Tibial artery (tissue), 4 donors: ENCODE results near the gene OSMR.

Experiments used
- DNase-seq, 2 donors: peaks; one replicate each; pipeline ENCODE4 v3.0.0-alpha.2; 2019
- H3K27ac ChIP-seq, 2 donors: fragments of 200-600 bp; sonication (generic) in 1 of 2; 1 replicate in 1 of 2; 2 replicates in 1 of 2; pipeline ENCODE4 v1.5.1; 2018 to 2019; ENCODE audit warnings: mild to moderate bottlenecking in 1 of 2
- H3K27me3 ChIP-seq, 2 donors: fragments of 200-600 bp; sonication (generic) in 1 of 2; one replicate each; pipeline versions ENCODE4 v1.5.1 to v1.6.0; 2016 to 2019
- H3K36me3 ChIP-seq, 3 donors: fragments of 200-600 bp; sonication (generic) in 2 of 3; one replicate each; pipeline ENCODE4 v1.5.1; 2016 to 2019; ENCODE audit warnings: mild to moderate bottlenecking in 2 of 3
- H3K4me1 ChIP-seq, 4 donors: fragments of 200-600 bp; sonication (generic) in 2 of 4; 1 replicate in 3 of 4; 2 replicates in 1 of 4; pipeline ENCODE4 v1.5.1; 2016 to 2019
- H3K4me3 ChIP-seq, 2 donors: fragments of 200-600 bp; sonication (generic) in 1 of 2; 1 replicate in 1 of 2; 2 replicates in 1 of 2; pipeline ENCODE4 v1.5.1; 2018 to 2019; ENCODE audit warnings: mild to moderate bottlenecking in 2 of 2
- H3K9me3 ChIP-seq, 3 donors: fragments of 200-600 bp; sonication (generic) in 1 of 3; one replicate each; pipeline ENCODE4 v1.5.1; 2016 to 2019
- CTCF ChIP-seq, 2 experiments: fragments of 200-600 bp in 1 of 2; fragments of 450-650 bp in 1 of 2; IDR thresholded peaks; one replicate each; pipeline ENCODE4 v1.5.1; 2017 to 2019; ENCODE audit warnings: antibody characterized with exemption in 2 of 2, mild to moderate bottlenecking in 1 of 2, moderate library complexity in 1 of 2
- intact Hi-C: fragments of 100-400 bp; cut with DNase I; formaldehyde crosslinking; loops from one replicate; pipeline ENCODE4 v1.15.0; 2023; ENCODE audit warnings: low total_unique reads

The OSMR gene

GRCh38 chr5:38938424-38938823 lies 92.6 kb downstream of the OSMR start:
- Histone ChIP-seq H3K4me3 (no peak overlapping the region), H3K27me3 (no peaks in the 10 kb centered on the region), H3K9me3 (no peaks in the 10 kb centered on the region), H3K4me1 (peaks cover 0 to 9% (median 0%) of the 10 kb centered on the region in 4 donors), H3K27ac (no peak overlapping the region), H3K36me3 (peaks cover 46 to 66% (median 60%) of the 10 kb centered on the region in 3 donors)
- no peak for TF ChIP-seq CTCF (IDR thresholded peaks at IDR 0.05)
- intact Hi-C loops, result no loop called here
- no peak for DNase-seq

- no peaks in the 10 kb centered on the region for H3K27me3 ChIP-seq
- no peaks in the 10 kb centered on the region for H3K9me3 ChIP-seq
- no peak for TF ChIP-seq CTCF (IDR thresholded peaks at IDR 0.05)
- no peak for DNase-seq
- H3K27ac ChIP-seq, result no peak overlapping the region
- peaks cover 41 to 67% (median 60%) of the 10 kb centered on the region in 3 donors for H3K36me3 ChIP-seq
- H3K4me1 ChIP-seq, result peaks cover 0 to 9% (median 0%) of the 10 kb centered on the region in 4 donors
- intact Hi-C loops, result no loop called here
- H3K4me3 ChIP-seq, result no peak overlapping the region
Measured at GRCh38 chr5:38938973-38939372, 93.2 kb downstream of the OSMR start.

GRCh38 chr5:38940230-38940858 lies 94.5 kb downstream of the OSMR start:
- Histone ChIP-seq H3K27ac (no peak overlapping the region), H3K4me1 (peaks cover 0 to 9% (median 0%) of the 10 kb centered on the region in 4 donors), H3K4me3 (no peak overlapping the region), H3K36me3 (peaks cover 46 to 68% (median 62%) of the 10 kb centered on the region in 3 donors), H3K27me3 (no peaks in the 10 kb centered on the region), H3K9me3 (no peaks in the 10 kb centered on the region)
- intact Hi-C loops, result no loop called here
- no peak for DNase-seq
- no peak for TF ChIP-seq CTCF (IDR thresholded peaks at IDR 0.05)

GRCh38 chr5:38941912-38942311 lies 96.1 kb downstream of the OSMR start:
- DNase-seq, result no peak
- TF ChIP-seq CTCF (IDR thresholded peaks at IDR 0.05), result no peak
- Histone ChIP-seq H3K4me1 (peaks cover 0 to 9% (median 0%) of the 10 kb centered on the region in 4 donors), H3K4me3 (no peak overlapping the region), H3K9me3 (no peaks in the 10 kb centered on the region), H3K36me3 (peaks cover 44 to 67% (median 60%) of the 10 kb centered on the region in 3 donors), H3K27me3 (no peaks in the 10 kb centered on the region), H3K27ac (no peak overlapping the region)
- intact Hi-C loops, result no loop called here

- Histone ChIP-seq H3K4me3 (no peak overlapping the region), H3K27me3 (no peaks in the 10 kb centered on the region), H3K36me3 (peaks cover 53 to 72% (median 71%) of the 10 kb centered on the region in 3 donors), H3K27ac (no peak overlapping the region), H3K4me1 (no peaks in the 10 kb centered on the region), H3K9me3 (no peaks in the 10 kb centered on the region)
- DNase-seq, result no peak
- TF ChIP-seq CTCF (IDR thresholded peaks at IDR 0.05), result no peak
- intact Hi-C loops, result no loop called here
Measured at GRCh38 chr5:38944282-38944681, 98.5 kb downstream of the OSMR start.
